ENCODE results near the gene SPIRE2.

SPIRE2 gene

GRCh38 chr16:89842471-89843408 lies 14.5 kb downstream of the SPIRE2 start:
- DNase-seq = no peak

- DNase-seq = no peak
Measured at GRCh38 chr16:89843409-89844350, 15.4 kb downstream of the SPIRE2 start.

GRCh38 chr16:89844739-89845339 lies 16.6 kb downstream of the SPIRE2 start:
- DNase-seq = no peak

- DNase-seq = no peak
Measured at GRCh38 chr16:89845417-89845816, 17.1 kb downstream of the SPIRE2 start.

- no peak for DNase-seq
Measured at GRCh38 chr16:89847051-89847939, 19.0 kb downstream of the SPIRE2 start.

- DNase-seq = no peak
Measured at GRCh38 chr16:89847940-89848297, 19.6 kb downstream of the SPIRE2 start.

- no peak for DNase-seq
Measured at GRCh38 chr16:89848974-89849373, 20.7 kb downstream of the SPIRE2 start.

- no peak for DNase-seq
Measured at GRCh38 chr16:89853306-89853993, 25.2 kb downstream of the SPIRE2 start.

- DNase-seq = no peak
Measured at GRCh38 chr16:89855301-89855945, 27.1 kb downstream of the SPIRE2 start.

GRCh38 chr16:89855986-89856385 lies 27.7 kb downstream of the SPIRE2 start:
- no peak for DNase-seq

- DNase-seq = no peak
Measured at GRCh38 chr16:89858973-89859614, 30.8 kb downstream of the SPIRE2 start.

GRCh38 chr16:89859615-89860007 lies 31.3 kb downstream of the SPIRE2 start:
- no peak for DNase-seq

GRCh38 chr16:89860747-89861304 lies 32.6 kb downstream of the SPIRE2 start:
- DNase-seq = no peak

GRCh38 chr16:89861648-89862047 lies 33.4 kb downstream of the SPIRE2 start:
- no peak for DNase-seq

- no peak for DNase-seq
Measured at GRCh38 chr16:89862732-89863131, 34.5 kb downstream of the SPIRE2 start.

- DNase-seq = no peak
Measured at GRCh38 chr16:89863741-89864526, 35.7 kb downstream of the SPIRE2 start.

GRCh38 chr16:89864527-89864820 lies 36.2 kb downstream of the SPIRE2 start:
- DNase-seq = no peak

GRCh38 chr16:89867918-89868317 lies 39.6 kb downstream of the SPIRE2 start:
- DNase-seq = no peak

- DNase-seq = no peak
Measured at GRCh38 chr16:89869911-89870310, 41.6 kb downstream of the SPIRE2 start.

GRCh38 chr16:89870440-89870839 lies 42.2 kb downstream of the SPIRE2 start:
- DNase-seq = no peak
